ENCODE data around the gene CALR3.
"Not testable (repeated sequence)": the region's sequence is repeated elsewhere in the genome, so short reads cannot be mapped to it uniquely, and the experiment has no call there.

Gene CALR3

GRCh38 chr19:16457954-16458331 lies 38.0 kb downstream of the CALR3 start:
- DNase-seq (ENCODE audit: low read depth, low spot score), result no peak

- DNase-seq (ENCODE audit: low read depth, low spot score), result no peak
Measured at GRCh38 chr19:16457195-16457953, 38.6 kb downstream of the CALR3 start.

GRCh38 chr19:16456652-16457194 lies 39.2 kb downstream of the CALR3 start:
- no peak for DNase-seq (ENCODE audit: low read depth, low spot score)

GRCh38 chr19:16455489-16455888 lies 40.5 kb downstream of the CALR3 start:
- DNase-seq (ENCODE audit: low read depth, low spot score), result no peak

GRCh38 chr19:16454351-16454918 lies 41.5 kb downstream of the CALR3 start:
- no peak for DNase-seq (ENCODE audit: low read depth, low spot score)

- no peak for DNase-seq (ENCODE audit: low read depth, low spot score)
Measured at GRCh38 chr19:16452325-16452724, 43.6 kb downstream of the CALR3 start.

GRCh38 chr19:16449330-16449961 lies 46.5 kb downstream of the CALR3 start:
- no peak for DNase-seq (ENCODE audit: low read depth, low spot score)

GRCh38 chr19:16448872-16449271 lies 47.1 kb downstream of the CALR3 start:
- not testable (repeated sequence) for DNase-seq (ENCODE audit: low read depth, low spot score)

GRCh38 chr19:16446724-16447368 lies 49.1 kb downstream of the CALR3 start:
- no peak for DNase-seq (ENCODE audit: low read depth, low spot score)

- no peak for DNase-seq (ENCODE audit: low read depth, low spot score)
Measured at GRCh38 chr19:16446108-16446723, 49.8 kb downstream of the CALR3 start.

- DNase-seq (ENCODE audit: low read depth, low spot score), result no peak
Measured at GRCh38 chr19:16445238-16446107, 50.5 kb downstream of the CALR3 start.

- DNase-seq (ENCODE audit: low read depth, low spot score), result no peak
Measured at GRCh38 chr19:16444269-16444600, 51.7 kb downstream of the CALR3 start.

- DNase-seq (ENCODE audit: low read depth, low spot score), result no peak
Measured at GRCh38 chr19:16442386-16443276, 53.3 kb downstream of the CALR3 start.

GRCh38 chr19:16441661-16442162 lies 54.3 kb downstream of the CALR3 start:
- no peak for DNase-seq (ENCODE audit: low read depth, low spot score)

GRCh38 chr19:16436780-16437332 lies 59.1 kb downstream of the CALR3 start:
- no peak for DNase-seq (ENCODE audit: low read depth, low spot score)

- DNase-seq (ENCODE audit: low read depth, low spot score), result no peak
Measured at GRCh38 chr19:16435999-16436650, 59.8 kb downstream of the CALR3 start.

- no peak for DNase-seq (ENCODE audit: low read depth, low spot score)
Measured at GRCh38 chr19:16435238-16435917, 60.6 kb downstream of the CALR3 start.

- DNase-seq (ENCODE audit: low read depth, low spot score), result no peak
Measured at GRCh38 chr19:16433986-16434385, 62.0 kb downstream of the CALR3 start.
